HuH-7.5 (cell line): Measurements from ENCODE around the gene ACOX3.
"Not testable (repeated sequence)": the region's sequence is repeated elsewhere in the genome, so short reads cannot be mapped to it uniquely, and the experiment has no call there.

Experiments used
- DNase-seq: peaks from one replicate; pipeline ENCODE4 v3.0.0; 2011; ENCODE audit warnings: low spot score

The ACOX3 gene

DNA sequence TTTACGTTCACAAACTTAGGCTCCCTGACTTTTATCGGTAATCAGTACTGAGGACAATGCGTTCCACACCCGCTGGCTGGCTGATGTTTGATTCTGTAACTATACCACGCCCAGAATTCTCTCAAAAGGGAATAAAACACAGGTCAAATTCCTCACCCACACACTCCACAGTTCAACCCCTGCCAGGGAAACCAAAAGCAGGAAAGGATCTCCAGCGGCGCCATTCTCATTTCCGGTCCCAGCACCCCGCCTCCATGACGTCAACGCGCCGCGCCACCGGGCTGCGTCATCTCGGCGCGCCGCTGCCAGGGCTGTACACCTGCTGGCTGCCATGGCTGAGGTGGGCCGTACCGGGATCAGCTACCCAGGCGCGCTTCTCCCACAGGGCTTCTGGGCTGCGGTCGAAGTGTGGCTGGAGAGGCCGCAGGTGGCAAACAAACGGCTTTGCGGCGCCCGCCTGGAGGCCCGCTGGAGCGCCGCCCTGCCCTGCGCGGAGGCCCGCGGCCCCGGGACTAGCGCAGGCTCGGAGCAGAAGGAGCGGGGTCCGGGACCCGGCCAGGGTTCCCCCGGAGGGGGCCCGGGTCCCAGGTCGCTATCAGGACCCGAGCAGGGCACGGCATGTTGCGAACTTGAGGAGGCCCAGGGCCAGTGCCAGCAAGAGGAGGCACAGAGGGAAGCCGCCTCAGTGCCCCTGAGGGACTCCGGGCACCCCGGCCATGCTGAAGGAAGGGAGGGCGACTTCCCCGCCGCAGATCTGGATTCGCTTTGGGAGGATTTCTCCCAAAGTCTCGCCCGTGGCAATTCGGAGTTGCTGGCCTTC lies at the start of gene ACOX3, which contains the start of gene TRMT44:
Gene ACOX3, minus strand, starts transcription at position 232 of the 820 bp plus-strand sequence. CDS start 24,202 bp downstream, outside the sequence.
Gene TRMT44, plus strand, starts transcription at position 286 of the 820 bp plus-strand sequence. Its CDS starts 46 bp downstream, at position 332.
- peak; percentile 80 for DNase-seq

DNA sequence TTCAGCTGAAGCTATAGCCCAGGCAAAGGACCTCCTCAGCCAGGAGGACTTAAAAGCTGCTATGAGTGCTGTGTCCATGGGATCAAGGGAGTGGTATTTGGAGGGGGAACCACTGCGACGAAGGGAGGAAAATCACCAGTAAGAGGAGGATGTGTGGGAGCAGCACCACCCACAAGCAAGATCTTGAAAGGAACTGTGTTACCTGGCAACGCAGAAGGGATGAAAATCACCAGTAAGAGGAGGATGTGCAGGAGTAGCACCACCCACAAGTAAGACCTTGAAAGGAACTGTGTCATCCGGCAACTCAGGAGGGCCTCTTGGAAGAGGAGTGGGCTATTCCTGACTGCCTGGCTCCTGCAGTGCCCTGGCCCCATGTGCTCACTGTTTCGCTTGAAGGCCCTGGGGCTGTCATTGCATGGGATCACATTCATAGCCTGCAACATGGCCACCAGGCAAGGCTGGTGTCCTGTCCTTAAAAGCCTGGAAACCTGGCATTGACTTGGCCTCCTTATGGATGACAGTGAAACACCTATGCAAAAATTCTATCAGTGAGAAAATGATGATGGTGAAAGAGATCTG lies 48.4 kb upstream of the ACOX3 start:
- no peak for DNase-seq

DNA sequence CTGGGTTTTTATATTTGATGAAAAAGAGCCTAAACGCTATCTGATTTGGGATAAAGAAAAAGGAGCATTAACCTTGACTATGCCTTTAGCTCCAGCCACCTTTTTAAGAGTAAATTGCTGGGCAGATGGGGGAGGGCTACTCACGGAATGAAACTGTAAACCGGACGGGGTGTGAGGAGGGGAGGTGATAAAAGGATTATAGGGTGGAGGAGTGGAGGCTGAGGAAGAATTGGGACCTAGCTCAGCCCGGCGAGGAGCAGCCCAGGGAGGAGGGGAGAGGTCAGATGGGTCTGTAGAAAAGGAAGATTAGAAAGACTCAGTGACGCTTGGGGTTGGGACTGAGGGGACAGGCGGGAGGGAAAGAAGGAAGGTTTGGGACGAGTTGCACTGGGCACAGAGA lies 46.1 kb upstream of the ACOX3 start:
- not testable (repeated sequence) for DNase-seq

DNA sequence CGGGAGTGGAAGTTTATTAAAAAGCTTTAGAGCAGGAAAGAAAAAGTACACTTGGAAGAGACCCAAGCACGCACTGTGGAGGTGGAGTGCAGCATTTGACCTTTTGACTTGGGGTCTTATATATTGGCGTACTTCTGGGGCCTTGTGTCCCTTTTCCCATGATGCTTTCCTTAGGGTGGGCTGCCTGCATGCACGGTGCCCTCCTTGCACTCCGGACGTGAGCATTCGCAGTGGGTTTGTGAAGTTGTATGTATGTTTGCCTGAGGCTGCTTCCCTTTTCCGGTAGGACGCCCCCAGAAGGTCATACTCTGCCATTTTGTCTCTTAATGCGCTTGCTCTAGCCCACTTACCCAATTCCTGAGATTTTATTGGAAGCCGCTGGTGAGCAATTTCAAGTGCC lies 39.7 kb upstream of the ACOX3 start:
- DNase-seq, result no peak

DNA sequence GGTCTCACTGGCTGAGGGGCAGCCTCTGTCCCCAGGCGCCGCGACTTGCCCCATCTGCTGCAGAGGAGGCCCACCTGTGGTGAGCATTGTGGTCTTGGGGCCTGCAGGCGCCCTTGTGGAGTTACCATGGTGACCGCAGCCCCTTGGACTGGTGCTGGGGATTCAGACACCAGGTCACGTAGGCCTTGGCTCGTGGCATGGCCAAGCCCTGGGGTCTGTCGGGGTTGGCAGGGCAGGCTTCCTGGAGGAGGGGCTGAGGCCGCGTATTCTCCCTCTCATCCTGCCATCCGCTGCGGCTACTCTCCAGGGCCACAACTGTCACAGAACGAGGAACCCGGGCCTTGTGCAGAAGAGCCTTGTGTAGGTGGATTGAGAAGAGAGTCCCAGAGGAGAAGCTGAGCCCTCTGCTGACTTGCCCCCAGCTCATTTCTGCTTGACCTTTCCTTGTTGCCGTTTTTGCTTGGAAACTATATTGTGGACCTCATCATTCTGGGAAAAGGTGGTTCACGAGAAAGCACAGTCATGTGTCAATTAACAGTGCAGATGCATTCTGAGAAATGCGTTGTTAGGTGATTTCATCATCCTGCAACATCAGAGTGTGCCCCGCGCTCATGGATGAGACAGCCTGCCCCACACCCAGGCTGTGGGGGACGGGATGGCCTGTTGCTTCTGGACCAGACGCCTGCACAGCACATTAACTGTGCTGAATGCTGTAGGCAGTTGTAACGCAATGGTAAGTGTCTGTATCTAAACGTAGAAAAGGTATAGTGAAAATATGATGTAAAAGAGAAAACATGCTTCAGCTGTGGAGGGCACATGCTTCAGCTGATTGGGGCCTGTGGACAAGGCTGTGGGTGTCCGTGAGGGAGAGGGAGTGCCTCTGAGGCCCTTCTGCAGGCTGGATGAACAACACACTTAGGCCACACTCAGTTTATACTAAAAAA lies 38.5 kb upstream of the ACOX3 start:
- DNase-seq, result no peak

DNA sequence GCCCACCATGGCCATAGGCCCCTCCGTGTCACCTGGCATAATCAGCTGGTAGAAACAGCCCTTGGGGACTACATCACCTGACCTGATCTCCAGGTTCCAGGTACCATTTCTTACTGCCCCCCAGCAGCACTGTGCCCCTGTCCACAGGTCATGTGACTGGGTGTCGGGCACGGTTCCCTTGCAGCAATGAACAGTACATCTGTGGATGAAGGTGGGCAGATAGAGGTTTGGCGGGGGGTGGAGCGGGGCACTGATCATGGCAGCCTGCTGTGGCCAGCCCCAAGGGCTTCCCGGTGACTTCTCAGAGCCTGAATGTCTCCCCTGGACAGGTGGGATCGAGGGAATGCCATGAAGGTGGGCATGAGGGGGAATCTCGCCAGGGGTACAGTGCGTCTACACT lies 37.8 kb upstream of the ACOX3 start:
- no peak for DNase-seq

DNA sequence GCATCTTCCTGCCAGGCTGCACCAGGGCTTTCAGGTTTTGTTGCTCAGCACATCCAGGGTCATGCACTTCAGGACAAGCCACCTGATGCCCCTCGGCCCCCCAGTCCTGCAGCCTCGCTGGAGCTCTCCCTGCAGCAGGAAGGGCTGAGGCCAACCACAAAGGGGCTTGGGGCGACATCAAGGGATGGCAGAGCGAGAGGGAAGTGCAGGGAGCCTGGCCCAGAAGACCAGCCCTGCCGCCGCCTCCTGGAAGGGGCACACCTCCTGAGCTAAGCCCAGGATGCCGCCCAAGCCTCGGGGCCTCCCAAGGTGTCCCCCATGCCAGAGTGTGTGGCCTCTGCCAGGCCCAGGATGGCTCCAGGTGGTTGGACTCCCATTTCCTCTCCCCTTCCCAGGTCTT lies 37.2 kb upstream of the ACOX3 start:
- no peak for DNase-seq

DNA sequence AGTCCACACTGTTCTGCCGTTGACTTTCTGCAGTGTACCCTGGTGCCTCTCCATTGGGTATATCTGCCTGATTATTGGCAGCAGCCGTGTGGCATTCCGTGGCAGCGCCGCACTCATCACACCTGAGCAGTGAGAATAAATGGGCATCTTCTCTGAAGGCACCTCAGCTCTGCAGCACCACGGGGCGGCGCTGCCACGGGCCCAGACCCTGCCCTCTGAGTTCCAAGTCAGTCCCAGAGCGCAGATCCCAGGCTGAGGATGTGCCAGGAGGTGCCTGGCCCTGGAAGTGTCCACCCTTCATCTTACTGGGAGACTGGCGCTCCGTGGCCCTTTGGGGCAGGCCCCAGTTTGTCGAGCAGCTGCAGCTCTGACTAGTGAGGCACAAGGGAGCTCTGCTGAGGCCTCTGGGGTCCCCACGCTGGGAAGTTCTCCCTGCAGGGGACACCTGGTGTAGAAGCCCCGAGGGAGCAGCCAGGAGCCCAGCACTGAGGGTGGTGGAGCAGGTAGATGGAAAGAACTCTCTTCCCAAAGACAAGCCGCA lies 36.6 kb upstream of the ACOX3 start:
- DNase-seq, result no peak

DNA sequence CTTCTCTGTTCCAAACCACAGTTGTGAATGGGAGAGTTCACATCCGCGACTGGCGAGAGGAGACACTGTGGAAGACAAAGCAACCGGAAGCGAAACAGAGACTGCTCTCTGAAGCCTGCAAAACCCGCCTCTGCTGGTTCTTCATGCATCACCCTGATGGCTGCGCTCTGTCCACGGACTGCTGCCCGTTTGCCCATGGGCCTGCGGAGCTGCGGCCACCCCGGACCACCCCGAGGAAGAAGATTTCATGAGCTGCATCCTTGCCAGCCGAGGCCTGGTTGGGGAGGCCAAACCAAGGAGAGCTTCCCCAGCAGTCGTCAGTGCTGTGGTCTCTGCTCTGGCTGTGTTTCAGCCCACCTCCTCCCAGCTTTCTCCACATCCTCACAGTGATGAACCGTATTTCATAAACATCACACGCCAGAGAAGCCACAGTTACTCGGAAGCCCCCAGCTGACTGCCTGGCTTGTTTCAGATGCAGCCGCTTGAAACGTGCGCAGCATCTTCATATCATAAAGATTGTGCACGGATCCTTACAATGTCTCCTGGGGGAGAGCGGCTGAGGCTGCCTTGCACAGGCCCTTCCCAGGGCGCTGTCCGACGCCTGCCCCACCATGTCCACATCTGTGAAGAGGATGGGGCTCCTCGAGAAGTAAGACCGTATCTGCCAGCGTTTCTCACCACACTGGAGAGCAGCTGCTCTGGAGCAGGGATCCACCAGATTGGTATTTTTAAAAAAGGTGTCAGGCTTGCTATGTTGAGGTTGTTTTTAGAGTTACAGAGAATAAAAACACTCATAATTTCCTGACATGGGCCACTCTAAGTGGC lies 35.4 kb upstream of the ACOX3 start:
- no peak for DNase-seq

DNA sequence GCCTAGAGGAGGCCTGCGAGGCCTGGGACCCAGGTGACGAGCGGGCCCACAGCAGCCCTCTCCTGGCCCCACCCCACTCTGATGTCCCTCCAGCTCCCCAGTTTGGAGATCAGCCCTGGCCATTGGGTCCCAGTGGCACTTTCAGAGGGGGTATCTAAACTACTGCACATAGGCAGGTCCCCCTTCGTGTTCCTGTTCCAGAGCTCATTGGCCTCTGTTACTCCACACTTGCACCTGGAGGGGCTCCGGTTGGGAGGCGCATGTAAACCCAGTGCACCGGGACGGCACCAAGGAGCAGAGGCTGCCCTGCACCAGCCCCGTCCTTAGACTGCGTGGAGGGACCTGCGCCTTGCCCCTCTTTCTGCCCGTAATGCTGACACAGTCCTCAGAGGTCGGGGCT lies 34.3 kb upstream of the ACOX3 start:
- DNase-seq, result no peak

DNA sequence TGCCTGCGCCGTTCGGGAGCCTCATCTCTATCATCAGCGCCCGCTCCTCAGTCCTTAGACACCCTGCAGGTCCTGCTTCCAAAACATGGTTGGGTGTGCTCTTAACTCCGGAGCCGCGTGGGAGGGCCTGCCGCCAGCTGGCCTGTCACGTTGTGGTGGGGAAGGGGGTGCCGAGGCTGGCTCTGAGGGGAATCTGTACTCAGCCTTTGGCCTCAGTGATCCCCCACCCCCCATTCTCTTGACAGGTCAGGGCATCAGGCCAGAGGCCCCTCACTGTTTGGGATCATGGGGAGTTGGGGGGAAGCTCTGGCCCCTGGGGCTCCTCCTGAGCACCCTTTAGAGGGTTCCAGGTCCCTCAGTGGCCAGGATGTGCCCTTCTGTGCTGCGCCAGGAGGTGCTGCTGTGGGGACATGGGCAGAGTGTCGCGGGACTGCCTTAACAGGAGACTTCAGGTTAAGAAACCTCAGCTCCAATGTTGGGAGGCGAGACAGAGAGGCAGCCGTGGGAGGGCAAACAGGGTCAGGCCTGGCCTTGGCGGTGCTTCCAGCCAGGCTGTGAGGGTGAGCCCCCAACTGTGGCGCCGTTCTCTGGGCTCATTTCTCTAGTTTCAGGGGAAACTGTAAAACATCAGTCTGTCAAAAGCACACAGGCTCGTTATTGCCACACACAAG lies 33.5 kb upstream of the ACOX3 start:
- DNase-seq, result no peak

DNA sequence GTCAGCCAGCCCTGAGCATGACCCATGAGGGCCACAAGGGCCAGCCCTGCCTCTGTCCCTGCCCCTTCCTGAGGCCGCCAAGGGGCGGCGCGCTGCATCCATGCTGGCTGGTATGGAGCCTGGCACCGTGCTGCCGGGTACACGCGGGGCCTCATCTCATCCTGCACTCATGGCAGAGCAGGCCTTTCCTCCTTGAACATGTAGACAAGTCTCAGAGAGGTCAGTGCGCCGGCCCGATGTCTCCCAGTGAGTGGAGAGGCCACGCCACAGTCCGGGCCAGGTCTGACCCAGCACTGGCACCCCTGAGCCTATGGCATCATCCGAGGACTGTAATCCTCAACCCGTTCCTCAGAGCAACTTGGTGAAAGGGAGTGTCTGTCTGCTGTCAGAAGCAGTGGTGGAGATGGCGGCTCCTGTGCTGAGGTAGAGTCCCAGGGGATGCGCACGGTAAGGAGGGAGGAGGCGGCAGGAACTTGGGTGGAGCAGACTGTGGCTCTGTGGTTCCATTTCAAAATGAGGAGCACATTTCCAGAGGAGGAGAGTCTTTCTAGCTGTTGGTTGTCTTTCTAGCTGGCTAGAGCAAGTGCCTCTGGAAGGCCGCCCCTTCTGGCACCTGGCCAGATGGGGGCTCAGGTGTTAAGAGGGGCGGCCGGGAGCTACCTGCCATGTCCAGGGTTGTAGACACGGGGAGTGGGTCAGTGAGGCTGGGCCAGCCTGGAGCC lies 32.8 kb upstream of the ACOX3 start:
- DNase-seq, result no peak

DNA sequence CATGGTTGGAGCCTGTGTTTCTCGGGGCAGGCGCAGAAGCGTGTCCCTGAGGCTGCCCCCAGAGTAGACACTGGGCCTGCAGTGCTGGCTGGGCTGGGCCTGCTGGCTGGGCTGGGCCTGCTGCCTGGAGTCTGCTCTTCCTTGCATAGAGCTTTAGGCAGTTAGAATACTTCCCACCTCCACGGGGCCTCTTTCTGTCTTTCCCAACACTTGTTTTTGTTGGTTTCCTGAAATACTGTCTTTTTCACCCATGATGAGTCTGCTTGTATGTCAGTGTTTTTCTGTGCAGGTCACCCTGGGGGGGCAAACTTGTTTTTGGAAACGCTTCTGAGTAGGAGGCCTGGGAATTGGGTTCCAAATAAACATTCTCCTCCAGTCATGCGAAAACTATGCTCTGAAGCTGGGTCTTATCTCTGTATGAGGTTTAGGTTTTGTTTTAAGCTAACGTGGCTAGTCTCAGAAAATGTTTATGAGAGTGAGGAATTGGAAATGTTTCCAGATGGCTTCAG lies 32.2 kb upstream of the ACOX3 start:
- no peak for DNase-seq

DNA sequence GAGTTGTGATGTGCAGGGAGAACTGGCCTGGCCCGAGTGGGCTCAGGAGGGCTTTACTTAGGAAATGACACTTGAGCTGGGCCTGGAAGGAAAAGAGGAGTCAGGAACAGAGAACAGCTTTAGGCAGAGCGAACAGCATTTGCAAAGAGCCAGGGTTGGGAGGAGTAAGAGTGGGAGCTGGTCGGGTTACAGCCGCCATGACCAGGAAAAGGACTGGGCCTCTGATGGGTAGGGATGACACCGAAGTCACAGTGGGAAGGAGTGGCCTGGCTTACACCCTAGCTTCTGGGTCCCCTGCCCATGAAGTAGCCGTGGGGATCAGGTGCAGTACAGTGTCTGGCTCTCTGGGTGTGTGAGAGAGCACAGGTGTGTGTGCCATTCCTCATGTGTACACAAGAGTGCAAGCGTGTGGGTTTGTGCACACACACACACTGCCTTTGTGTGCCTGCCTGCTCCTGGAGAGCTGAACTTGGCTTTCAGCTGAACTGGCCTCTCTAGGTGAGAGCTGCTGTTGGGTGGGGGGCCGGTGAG lies 31.7 kb upstream of the ACOX3 start:
- no peak for DNase-seq

DNA sequence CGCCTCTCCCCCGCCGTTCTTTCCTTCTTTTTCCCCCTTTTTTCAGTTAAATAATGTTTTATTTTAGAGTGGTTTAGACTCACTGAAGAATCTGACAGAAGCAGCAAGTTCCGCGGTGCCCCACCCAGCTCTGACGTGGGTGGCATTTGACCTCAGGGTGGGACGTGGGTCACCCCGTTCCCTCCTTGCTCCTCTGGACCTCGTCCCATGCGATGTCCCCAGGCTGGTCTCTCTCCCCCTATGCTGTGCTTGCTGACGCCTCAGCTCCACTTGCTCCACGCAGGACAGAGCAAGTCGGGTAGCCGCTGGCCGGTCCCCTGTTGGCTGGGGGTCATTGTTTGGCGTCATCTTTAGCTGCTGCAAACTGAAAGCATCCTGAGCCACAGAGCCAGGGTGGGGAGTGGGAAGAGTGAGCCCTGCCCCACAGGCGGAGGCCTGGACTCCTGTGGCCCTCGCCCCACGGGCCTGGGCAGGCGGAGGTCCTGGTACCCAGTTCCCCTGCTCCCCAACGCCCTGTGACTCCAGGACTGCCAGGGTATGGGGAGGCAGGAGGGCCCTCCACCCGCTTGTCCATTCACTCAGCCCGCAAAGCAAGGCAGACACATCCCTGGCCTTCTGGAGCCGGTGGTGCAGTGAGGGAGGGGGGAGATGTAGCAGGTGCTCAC lies 30.8 kb upstream of the ACOX3 start:
- DNase-seq, result no peak

DNA sequence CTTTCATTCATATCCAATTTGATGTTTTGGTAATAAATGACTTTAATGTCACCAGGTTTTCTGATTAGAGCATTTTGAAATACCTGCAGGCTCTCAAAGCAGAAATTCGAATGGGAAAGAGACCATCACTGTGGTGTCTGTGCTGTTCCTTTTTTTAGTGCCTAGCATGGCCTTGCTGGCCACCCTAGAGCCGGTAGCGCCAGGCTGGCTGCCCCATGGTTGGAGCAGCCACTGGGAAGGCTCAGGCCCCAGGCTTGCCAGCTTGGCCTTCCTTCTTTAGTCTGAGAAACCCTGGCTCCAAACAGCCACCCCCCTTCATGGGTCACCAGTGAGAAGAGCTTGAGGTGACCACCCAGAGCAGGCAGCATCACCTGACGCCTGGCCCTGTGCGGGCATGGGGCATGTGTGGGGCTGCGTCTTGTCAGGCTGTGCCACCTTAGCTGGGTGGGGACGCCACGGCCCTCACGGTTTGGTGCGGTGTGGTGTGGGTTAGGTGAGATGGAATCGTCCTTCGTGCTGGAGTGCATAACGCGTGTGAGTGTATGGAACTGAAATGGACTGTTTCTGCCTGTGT lies 30.0 kb upstream of the ACOX3 start:
- no peak for DNase-seq

DNA sequence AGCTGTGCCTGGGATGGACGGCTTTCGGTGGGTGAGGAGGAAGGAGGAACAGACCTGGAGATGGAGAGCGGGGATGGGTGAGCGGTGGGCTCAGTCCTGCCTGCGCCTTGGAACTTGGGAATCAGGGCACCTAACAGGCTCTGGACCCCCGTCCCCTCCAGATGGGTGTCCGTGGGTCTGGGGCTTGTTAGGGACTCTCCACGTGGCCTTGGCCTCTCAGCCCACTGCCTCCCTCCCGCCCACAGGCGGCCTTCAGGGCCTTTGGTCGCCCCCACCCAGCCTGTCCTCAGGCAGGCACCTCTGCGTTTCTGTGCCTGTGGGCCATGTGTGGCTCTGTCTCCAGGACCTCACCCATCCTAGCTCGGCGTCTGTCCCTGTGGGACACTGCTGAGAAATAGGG lies 29.0 kb upstream of the ACOX3 start:
- no peak for DNase-seq

DNA sequence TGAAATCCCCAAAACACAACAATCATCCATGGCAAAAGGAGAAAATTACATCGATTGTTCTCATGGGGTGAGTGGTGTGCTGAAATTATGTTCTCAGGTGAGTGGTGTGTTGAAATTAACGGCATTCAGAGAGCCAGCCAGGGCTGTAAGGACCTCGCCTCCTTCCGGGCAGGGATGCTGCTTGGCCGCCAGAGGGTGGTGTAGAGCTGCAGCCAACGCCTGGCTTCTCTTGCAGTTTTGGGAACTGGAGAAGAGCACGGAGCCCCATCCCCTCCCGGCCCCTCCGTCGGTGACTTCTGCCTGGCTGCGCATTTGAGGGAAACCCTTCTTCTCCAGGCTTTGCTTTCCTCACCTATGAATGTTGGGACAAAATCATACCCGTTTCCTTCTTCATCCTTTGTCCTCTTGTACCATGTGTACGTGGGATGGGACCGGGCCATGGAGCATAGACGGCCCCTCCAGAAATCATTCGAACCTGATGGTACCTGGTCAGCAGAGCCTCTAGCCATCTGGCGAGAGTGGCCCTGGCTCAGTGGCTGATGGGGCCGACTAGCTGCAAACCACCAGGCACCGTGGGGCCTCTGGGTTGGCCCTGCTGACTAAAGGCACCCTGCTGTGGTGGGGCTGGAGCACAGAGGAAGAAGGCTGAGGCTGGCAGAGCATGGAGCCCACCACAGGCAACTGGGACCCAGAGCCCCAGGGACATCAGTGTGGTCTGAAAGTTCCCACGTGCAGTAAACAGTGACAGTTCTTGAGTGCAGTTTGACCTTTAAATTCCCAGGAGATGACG lies 28.4 kb upstream of the ACOX3 start:
- peak; percentile 83 for DNase-seq
